KBM-7 (cell line): ENCODE measurements around the gene ZNF385B.
"Not testable (repeated sequence)": the region's sequence is repeated elsewhere in the genome, so short reads cannot be mapped to it uniquely, and the experiment has no call there.

Experiments used
- DNase-seq: peaks from one replicate; pipeline ENCODE4 v3.0.0-alpha.2; 2015
- in situ Hi-C: fragments of 300-500 bp; cut with MboI; formaldehyde crosslinking; loops from 2 replicates; pipeline ENCODE4 v1.14.3; 2020; ENCODE audit warnings: low sequenced_read_pairs, low pct_unique_long_range_greater_than_20kb, mixed read lengths

ZNF385B gene

GRCh38 chr2:179657068-179657595 is 204.3 kb downstream of the ZNF385B start:
- no peak for DNase-seq

GRCh38 chr2:179655627-179656026 is 205.8 kb downstream of the ZNF385B start:
- no peak for DNase-seq
- in situ Hi-C loops = no loop called here

More at GRCh38 chr2:179657068-179657595, 204.3 kb downstream of the ZNF385B start:
- in situ Hi-C loops = no loop called here

DNA sequence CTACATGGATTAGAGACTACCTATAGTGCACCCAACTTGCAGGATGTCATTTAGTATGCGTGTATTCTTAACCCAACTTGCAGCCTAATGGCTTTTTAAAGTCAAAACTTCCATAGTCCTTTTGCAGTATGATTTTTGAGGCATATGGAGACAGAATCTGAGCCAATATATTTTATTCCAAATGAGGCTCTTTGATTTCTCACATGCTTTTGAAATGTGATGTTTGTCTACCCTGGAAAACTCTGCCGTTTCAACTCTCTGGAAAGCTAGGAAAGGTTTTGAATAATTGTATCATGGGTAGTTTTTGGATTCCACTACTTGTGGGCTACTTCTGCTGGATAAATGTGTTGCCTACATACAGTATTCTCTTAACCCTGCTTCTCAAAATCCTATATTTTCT is 206.6 kb downstream of the ZNF385B start:
- in situ Hi-C loops = no loop called here
- DNase-seq = no peak

GRCh38 chr2:179652296-179652695 is 209.1 kb downstream of the ZNF385B start:
- in situ Hi-C loops = no loop called here
- DNase-seq = no peak

DNA sequence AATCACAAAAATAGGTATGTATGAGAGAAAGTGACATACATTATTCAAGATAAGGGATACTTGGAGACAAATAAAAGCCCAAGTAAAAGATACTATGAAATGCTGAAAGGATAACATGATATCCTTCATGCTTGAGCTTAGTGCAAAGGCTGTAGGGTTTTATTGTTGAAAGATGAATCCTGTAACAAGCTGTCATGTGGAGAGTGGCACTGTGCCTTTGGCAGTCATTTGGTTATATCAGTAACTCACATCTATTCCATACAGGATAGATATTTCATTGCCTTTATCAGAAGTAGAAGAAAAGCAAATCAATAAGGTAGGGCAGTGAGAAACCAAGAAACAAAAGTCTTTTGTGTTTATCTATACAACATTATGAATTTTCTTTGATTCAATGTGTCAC is 211.0 kb downstream of the ZNF385B start:
- DNase-seq = no peak
- in situ Hi-C loops = no loop called here

DNA sequence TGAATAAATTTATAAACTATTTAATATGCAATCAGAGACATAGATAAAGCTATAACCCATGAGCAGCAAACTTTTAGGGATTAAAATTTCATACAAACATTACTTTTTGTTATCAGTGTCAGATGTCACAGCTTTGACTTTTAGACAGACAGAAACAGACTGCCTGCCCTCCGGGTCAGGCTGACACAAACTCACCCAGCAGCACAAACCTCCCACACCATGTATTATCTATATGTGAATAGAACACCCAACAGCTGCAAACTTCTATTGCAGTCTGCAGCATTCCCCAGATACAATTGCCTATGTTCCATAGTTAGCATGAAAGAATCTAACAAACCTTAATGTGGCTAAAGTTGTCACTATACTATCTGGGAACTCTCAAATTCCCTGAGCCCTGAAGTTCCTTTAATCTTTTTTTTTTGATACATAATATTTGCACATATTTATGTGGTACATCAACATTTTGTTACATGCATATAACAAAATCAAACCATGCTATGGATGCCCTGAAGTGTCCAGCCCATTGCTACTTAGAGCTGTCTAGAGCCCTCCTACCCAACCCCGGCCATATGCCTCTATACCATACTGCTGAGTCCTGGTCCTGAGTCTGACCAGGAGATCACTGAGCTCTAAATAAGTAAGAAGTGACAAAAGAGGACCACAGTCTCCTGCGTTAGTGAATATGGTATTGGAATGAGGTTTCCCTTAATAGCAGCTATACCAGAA is 214.4 kb downstream of the ZNF385B start:
- in situ Hi-C loops = no loop called here
- DNase-seq = no peak

GRCh38 chr2:179646173-179646769 is 215.1 kb downstream of the ZNF385B start:
- in situ Hi-C loops = no loop called here

DNA sequence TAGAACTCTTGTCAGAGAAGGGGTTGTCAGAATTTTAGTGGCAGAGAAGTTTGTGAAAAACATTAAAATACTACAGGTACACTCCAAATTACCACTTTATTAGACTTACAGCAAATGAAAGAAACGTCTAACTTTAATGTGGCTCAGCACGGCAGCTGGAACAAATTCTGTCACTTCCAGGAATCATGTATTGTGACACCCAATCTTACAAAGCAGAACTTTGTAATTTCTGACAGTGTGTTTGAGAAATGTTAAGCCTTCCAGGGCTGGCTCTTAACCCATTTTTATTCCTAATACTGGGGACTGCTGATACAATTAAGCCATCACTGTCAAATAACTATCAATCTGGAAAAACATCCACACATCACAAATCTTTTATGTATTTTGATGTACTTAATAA is 216.4 kb downstream of the ZNF385B start:
- no peak for DNase-seq
- in situ Hi-C loops = no loop called here

More at GRCh38 chr2:179646173-179646769, 215.1 kb downstream of the ZNF385B start:
- no peak for DNase-seq

DNA sequence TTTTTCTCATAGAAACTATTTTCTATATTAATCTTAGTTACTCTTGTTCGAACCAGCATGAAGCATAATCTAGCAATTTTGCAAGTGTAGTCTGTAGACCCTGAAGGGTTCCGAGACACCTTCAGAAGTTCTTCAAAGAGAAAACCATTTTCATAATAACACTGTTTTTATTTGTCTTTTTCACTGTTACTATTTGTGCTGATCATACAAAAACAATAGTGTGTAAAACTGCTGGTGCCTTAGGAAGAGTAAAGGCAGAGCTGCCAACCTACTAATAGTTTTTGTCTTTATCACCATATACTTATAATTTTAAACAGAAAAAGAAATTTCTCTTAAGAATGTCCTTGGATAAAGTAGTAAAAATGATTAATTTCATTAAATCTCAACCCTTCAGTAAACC is 218.9 kb downstream of the ZNF385B start:
- in situ Hi-C loops = no loop called here
- no peak for DNase-seq

GRCh38 chr2:179636995-179637394 is 224.4 kb downstream of the ZNF385B start:
- no peak for DNase-seq
- in situ Hi-C loops = no loop called here

DNA sequence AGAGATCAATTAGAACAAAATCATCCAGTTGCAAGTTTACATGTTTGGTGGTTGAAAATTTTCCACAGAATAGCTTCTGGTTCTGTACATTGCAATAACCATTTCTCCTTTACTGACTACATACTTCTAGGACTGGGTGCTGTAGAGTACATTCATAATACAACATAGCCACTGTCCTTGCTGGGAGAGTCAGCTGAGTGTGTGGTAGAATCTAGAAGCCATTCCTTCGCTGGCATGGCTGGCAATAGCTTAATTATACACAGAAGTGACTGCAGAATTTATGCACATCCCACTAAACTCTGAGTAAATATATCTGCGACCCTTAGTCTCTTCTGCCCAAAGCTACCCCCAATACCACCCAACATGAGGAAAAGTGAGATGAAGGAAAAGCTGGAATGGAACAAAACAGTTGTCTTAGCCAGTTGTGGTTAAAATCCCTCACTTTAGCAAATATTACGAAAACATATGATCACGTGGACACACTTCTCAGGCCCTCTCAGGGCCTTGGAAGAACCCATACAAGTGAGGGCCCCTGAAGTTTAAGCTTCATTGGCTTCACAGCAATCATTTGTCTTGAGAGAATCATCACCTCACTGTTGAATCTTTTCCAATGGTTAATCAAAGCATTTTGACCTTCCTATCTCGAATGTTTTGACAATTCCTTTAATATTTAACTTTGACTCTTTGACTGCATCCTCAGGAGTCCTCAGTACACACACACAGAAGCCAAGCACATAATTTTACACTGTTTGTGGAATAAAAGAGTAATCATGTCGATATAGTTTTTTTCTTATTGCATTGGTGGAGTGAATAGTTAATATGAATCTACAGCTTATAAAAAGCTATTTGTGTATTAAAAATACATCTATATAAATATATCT is 225.1 kb downstream of the ZNF385B start:
- in situ Hi-C loops = no loop called here
- DNase-seq = no peak

DNA sequence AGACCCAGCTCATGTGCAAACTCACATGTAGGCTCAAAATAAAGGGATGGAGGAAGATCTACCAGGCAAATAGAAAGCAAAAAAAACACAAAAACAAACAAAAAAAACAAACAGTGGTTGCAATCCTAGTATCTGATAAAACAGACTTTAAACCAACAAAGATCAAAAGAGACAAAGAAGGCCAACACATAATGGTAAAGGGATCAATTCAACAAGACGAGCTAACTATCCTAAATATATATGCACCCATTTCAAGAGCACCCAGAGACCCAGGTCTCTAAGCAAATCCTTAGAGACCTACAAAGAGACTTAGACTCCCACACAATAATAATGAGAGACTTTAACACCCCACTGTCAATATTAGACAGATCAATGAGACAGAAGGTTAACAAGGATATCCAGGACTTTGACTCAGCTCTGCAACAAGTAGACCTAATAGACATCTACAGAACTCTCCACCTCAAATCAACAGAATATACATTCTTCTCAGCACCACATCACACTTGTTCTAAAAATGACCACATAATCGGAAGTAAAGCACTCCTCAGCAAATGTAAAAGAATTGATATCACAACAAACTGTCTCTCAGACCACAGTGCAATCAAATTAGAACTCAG is 229.5 kb downstream of the ZNF385B start:
- DNase-seq, in situ Hi-C loops: not testable (repeated sequence)

DNA sequence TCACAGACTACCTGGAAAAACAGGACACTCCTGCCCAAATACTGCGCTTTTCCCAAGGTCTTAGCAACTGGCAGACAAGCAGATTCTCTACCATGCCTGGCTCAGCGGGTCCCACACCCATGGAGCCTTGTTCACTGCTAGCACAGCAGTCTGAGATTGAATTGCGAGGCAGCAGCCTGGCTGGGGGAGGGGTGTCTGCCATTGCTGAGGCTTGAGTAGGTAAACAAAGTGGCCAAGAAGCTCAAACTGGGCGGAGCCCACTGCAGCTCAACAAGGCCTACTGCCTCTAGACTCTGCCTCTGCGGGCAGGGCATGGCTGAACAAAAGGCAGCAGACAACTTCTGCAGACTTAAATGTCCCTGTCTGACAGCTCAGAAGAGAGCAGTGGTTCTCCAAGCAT is 231.6 kb downstream of the ZNF385B start:
- in situ Hi-C loops, DNase-seq: not testable (repeated sequence)

- DNase-seq = no peak
- in situ Hi-C loops = no loop called here
Observed at GRCh38 chr2:179626261-179626660, 235.2 kb downstream of the ZNF385B start.

DNA sequence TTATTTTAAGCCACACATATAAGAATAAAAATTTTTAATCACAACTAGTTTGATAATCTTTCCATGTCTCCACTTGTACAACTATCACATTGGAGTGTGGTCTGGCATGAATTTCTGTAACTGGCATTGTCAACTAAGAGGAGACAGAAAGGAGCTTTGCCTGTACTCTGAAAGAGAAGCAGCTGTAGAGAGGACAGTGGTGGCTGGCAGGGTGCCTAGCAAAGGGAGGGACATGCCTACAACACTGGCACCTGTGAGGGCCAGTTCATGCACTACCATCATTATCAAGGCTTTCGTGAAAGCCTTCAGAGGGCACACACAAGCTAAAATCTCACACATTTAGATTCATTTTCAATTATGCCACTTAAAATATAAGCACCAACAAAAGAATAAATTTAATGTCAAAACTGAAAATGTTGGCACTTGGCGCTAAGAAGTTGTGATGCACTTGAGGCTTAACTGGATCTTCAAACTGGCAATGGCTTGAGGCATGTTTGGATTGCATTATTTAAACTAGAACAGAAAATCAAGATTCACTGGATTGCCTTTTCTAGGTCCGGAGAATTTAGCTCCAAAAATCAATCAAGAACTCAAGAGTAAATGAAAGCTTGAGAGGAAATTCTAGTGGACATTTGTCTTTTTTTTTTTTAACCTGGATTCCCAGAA is 238.6 kb downstream of the ZNF385B start:
- in situ Hi-C loops = no loop called here
- DNase-seq = no peak

DNA sequence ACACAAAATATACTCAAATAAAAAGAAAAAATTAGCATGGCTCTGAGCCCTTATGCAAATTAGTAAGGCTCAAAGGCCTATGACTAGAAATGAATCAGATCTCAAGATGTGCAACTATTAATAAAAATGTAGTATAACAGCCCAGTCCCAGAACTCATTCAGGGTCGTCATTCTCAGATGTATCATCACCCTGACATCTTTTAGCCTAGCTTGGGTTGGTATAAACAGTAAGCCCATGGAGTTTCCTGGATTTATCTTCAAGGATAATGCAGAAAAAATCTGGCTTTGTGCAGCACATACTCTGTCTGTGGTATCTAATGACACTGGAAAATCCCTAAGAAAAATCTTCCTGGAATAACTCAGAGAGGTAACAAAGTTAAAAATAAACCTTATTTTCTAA is 239.3 kb downstream of the ZNF385B start:
- DNase-seq = no peak
- in situ Hi-C loops = no loop called here

- no peak for DNase-seq
- in situ Hi-C loops = no loop called here
Observed at GRCh38 chr2:179619947-179620467, 241.4 kb downstream of the ZNF385B start.

- DNase-seq = no peak
- in situ Hi-C loops = no loop called here
Observed at GRCh38 chr2:179614121-179614520, 247.3 kb downstream of the ZNF385B start.

DNA sequence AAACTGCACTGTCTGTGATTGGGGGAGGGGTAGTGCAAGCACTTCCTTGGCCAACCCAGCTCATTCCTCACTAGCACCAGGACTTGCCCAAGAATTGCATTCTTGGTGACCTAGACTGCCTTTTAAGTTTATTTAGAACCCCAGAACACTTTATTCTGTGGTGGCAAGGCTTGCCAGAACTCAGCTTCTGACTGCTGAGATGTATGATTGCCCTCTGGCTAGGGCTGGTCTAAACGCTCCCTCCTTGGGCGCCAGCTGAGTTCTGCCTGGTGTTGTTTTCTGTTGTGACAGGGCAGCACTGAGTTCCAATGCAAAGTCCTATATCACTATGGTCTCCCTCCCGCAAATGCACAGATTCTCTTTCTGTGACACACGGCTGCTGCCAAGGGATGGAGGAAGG is 247.7 kb downstream of the ZNF385B start:
- in situ Hi-C loops = no loop called here

More for the DNA sequence above, 247.7 kb downstream of the ZNF385B start:
- no peak for DNase-seq
